H1 (cell line): ENCODE data around the gene DYRK1A. TPM values are rescaled to one million over a fixed set of nuclear protein-coding genes. Genes with fewer than 3 reads are reported as not detected.

Experiments
- CBX5 ChIP-seq: fragments of 300-800, 300-1000 bp; sonication (generic); IDR thresholded peaks from 2 replicates; pipeline ENCODE4 v1.7.1; 2016; ENCODE audit warnings: antibody characterized with exemption, low read length, low read depth
- EZH2 ChIP-seq: fragments of 200-600 bp; sonication (generic); IDR thresholded peaks from 2 replicates; pipeline ENCODE4 v1.7.1; 2012; ENCODE audit warnings: low read depth, mild to moderate bottlenecking, moderate library complexity, low read length, inconsistent platforms; ENCODE audit not compliant: severe bottlenecking
- HDAC2 ChIP-seq, 2 experiments: fragments of 300-600 bp in 1 of 2; sonication (generic) in 1 of 2; IDR thresholded peaks; 2 replicates each; pipeline ENCODE4 v1.6.1; 2011 to 2012; ENCODE audit warnings: low read depth in 2 of 2, low read length in 2 of 2, mild to moderate bottlenecking in 2 of 2, moderate library complexity in 2 of 2, borderline replicate concordance in 1 of 2, inconsistent platforms in 1 of 2
- RAD21 ChIP-seq, 2 experiments: IDR thresholded peaks in 1 of 2; conservative IDR thresholded peaks in 1 of 2; 2 replicates each; pipeline ENCODE4 v1.6.1; 2011; ENCODE audit warnings: low read depth in 2 of 2, low read length in 2 of 2, improper control_type of control experiment in 1 of 2, inconsistent platforms in 1 of 2, mild to moderate bottlenecking in 1 of 2, moderate library complexity in 1 of 2
- SP2 ChIP-seq: IDR thresholded peaks from 2 replicates; pipeline ENCODE4 v1.6.1; 2012; ENCODE audit warnings: mild to moderate bottlenecking, low read length, inconsistent platforms
- ZNF274 ChIP-seq: IDR thresholded peaks from 2 replicates; pipeline ENCODE4 v1.7.0; 2012; ENCODE audit warnings: low read length, borderline replicate concordance; ENCODE audit errors: extremely low read depth
- polyA plus RNA-seq, 7 experiments: library from polyadenylated mRNA; depleted of rRNA in 3 of 7; stranded (reverse) in 5 of 7; unstranded in 2 of 7; fragments of >200 nt in 5 of 7; fragments of 200-250 nt in 2 of 7; gene quantifications; 1 replicate in 5 of 7; 2 replicates in 1 of 7; 4 replicates in 1 of 7; pipeline versions ENCODE4 v1.2.1 to v1.2.3, GENCODE V29; 2011 to 2013; ENCODE audit warnings: missing spikeins in 2 of 7, mixed read lengths in 2 of 7
- total RNA-seq: library from RNA; stranded (reverse); fragmentation: NEBNext Ultra II Directional; extraction: Animal tissue kit (Norgen Biotek cat#: 25700); gene quantifications from 2 replicates; pipeline ENCODE4 v1.2.1, GENCODE V29; 2021

The DYRK1A gene
- total and polyA plus RNA-seq, 2 of the 8 experiments (the other 6 are each of a cell fraction or from before 2014, with no cell fraction given): 61.1 to 62.2 TPM

GRCh38 chr21:37383784-37384311 is 17.3 kb downstream of the DYRK1A start (continued):
- no peak for TF ChIP-seq HDAC2 (IDR thresholded peaks at IDR 0.05; ENCODE audit: borderline replicate concordance in 1 of 2, low read depth in 2 of 2, low read length in 2 of 2)
- TF ChIP-seq RAD21 (IDR thresholded peaks at IDR 0.05 in 1 of 2, conservative IDR thresholded peaks at IDR 0.05 in 1 of 2; ENCODE audit: low read depth in 2 of 2, low read length in 2 of 2): no peak
- no peak for TF ChIP-seq ZNF274
- TF ChIP-seq CBX5: no peak
- TF ChIP-seq SP2: no peak
- TF ChIP-seq EZH2: no peak
